RCC 7860 (cell line): ENCODE results near the gene CDH15.
"Not testable (repeated sequence)": the region's sequence is repeated elsewhere in the genome, so short reads cannot be mapped to it uniquely, and the experiment has no call there.

Source experiments
- DNase-seq: peaks from one replicate; pipeline ENCODE4 v3.0.0-alpha.2; 2015; ENCODE audit warnings: low spot score
- FAIRE-seq: peaks from 2 replicates; lab custom pipeline; 2012; peaks lifted over from hg19 to GRCh38; lab: Jason Lieb, UNC

CDH15 gene

GRCh38 chr16:89155184-89155679, 16.3 kb upstream of the CDH15 start:
- DNase-seq: no peak

GRCh38 chr16:89155851-89156739, 15.5 kb upstream of the CDH15 start:
- DNase-seq (no peak), FAIRE-seq (no peak)

More at GRCh38 chr16:89155184-89155679, 16.3 kb upstream of the CDH15 start:
- FAIRE-seq: no peak

GRCh38 chr16:89156740-89157645, 14.6 kb upstream of the CDH15 start:
- DNase-seq (no peak), FAIRE-seq (no peak)

- no peak for DNase-seq
- FAIRE-seq: no peak
Measured at GRCh38 chr16:89157778-89158177, 13.8 kb upstream of the CDH15 start.

GRCh38 chr16:89159066-89159849, 12.3 kb upstream of the CDH15 start:
- DNase-seq (no peak), FAIRE-seq (no peak)

GRCh38 chr16:89159850-89160354, 11.6 kb upstream of the CDH15 start:
- FAIRE-seq (no peak), DNase-seq (no peak)

- no peak for DNase-seq
- FAIRE-seq: no peak
Measured at GRCh38 chr16:89160977-89161701, 10.4 kb upstream of the CDH15 start.

GRCh38 chr16:89161763-89162713, 9.5 kb upstream of the CDH15 start:
- DNase-seq: no peak
- FAIRE-seq: no peak

- FAIRE-seq (no peak), DNase-seq (no peak)
Measured at GRCh38 chr16:89163297-89163696, 8.3 kb upstream of the CDH15 start.

GRCh38 chr16:89164436-89164835, 7.1 kb upstream of the CDH15 start:
- DNase-seq: no peak
- no peak for FAIRE-seq

GRCh38 chr16:89164847-89165680, 6.5 kb upstream of the CDH15 start:
- DNase-seq (no peak), FAIRE-seq (no peak)

GRCh38 chr16:89165681-89165979, 5.9 kb upstream of the CDH15 start:
- DNase-seq, FAIRE-seq: not testable (repeated sequence)

GRCh38 chr16:89166696-89167424, 4.7 kb upstream of the CDH15 start:
- DNase-seq: no peak
- no peak for FAIRE-seq

GRCh38 chr16:89167425-89167941, 4.1 kb upstream of the CDH15 start:
- FAIRE-seq: no peak

GRCh38 chr16:89168381-89169189, 3.0 kb upstream of the CDH15 start:
- DNase-seq (no peak), FAIRE-seq (no peak)

More at GRCh38 chr16:89167425-89167941, 4.1 kb upstream of the CDH15 start:
- DNase-seq: peak; percentile 70

- FAIRE-seq: no peak
- no peak for DNase-seq
Measured at GRCh38 chr16:89169778-89170177, 1.8 kb upstream of the CDH15 start.
